NB4 (cell line): ENCODE measurements around the gene DOLK.

Experiments used
- CTCF ChIP-seq: IDR thresholded peaks from one replicate; pipeline ENCODE4 v1.5.1; 2012; ENCODE audit warnings: low read depth, low read length
- MYC ChIP-seq: IDR thresholded peaks from 2 replicates; pipeline ENCODE4 v1.6.1; 2011; ENCODE audit warnings: low read depth, low read length
- POLR2A ChIP-seq: IDR thresholded peaks from 2 replicates; pipeline ENCODE4 v1.6.1; 2011; ENCODE audit warnings: mild to moderate bottlenecking; ENCODE audit not compliant: insufficient read length; ENCODE audit errors: extremely low read depth

- TF ChIP-seq MYC = no peak
- TF ChIP-seq POLR2A = no peak
- TF ChIP-seq CTCF = no peak
These were observed 30.7 kb downstream of the DOLK start for GRCh38 chr9:128916745-128917144.
